ENCODE measurements around the gene MARCHF10. TPM values are rescaled to one million over a fixed set of nuclear protein-coding genes. Genes with fewer than 3 reads are reported as not detected.

Gene MARCHF10
- total RNA-seq, 2 donors from 2014 or later: 29.7 TPM; not detected in 1

DNA sequence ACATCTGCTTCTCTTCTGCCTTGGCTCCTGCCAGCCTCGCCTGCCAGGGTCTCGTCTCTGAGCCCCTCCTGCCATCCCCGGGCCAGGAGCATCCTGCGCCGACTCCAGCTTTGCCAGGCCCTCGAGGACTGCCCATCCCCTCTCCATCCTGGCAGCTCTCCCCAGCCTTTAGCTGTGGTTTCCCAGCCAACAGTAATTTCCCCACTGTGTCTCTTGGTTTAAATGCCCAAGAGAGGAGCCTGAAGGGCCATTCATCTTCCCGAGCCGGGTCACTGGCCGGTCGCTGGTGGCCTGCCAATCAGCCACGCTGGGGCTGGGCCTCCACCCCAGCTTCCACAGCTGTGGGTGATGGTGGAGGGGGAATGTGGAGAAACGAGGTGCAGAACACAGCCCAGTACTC is 132.9 kb downstream of the MARCHF10 start:
- Histone ChIP-seq H3K4me1 (replicated peaks) (no peaks in the 10 kb centered on the region), H3K27ac (no peak overlapping the region), H3K4me3 (no peak overlapping the region), H3K27me3 (replicated peaks; ENCODE audit: insufficient read depth) (no peaks in the 10 kb centered on the region), H3K36me3 (no peaks in the 10 kb centered on the region), H3K9me3 (no peaks in the 10 kb centered on the region)
- 53% methylated on average over 10 of the region's 12 CpGs for WGBS
- intact Hi-C loops (cut with DNase I): no loop called here
- TF ChIP-seq, protein P1, sequence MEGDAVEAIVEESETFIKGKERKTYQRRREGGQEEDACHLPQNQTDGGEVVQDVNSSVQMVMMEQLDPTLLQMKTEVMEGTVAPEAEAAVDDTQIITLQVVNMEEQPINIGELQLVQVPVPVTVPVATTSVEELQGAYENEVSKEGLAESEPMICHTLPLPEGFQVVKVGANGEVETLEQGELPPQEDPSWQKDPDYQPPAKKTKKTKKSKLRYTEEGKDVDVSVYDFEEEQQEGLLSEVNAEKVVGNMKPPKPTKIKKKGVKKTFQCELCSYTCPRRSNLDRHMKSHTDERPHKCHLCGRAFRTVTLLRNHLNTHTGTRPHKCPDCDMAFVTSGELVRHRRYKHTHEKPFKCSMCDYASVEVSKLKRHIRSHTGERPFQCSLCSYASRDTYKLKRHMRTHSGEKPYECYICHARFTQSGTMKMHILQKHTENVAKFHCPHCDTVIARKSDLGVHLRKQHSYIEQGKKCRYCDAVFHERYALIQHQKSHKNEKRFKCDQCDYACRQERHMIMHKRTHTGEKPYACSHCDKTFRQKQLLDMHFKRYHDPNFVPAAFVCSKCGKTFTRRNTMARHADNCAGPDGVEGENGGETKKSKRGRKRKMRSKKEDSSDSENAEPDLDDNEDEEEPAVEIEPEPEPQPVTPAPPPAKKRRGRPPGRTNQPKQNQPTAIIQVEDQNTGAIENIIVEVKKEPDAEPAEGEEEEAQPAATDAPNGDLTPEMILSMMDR (IDR thresholded peaks at IDR 0.05): no peak
- TF ChIP-seq POLR2AphosphoS5 (IDR thresholded peaks at IDR 0.05) (no peak), POLR2A (IDR thresholded peaks at IDR 0.05) (no peak)
- no peak for DNase-seq (ENCODE audit: low spot score)

GRCh38 chr17:62674841-62675240 is 133.3 kb downstream of the MARCHF10 start:
- no peak for DNase-seq (ENCODE audit: low spot score)
- Histone ChIP-seq H3K36me3 (no peaks in the 10 kb centered on the region), H3K4me1 (replicated peaks) (no peaks in the 10 kb centered on the region), H3K27ac (no peak overlapping the region), H3K4me3 (no peak overlapping the region), H3K27me3 (replicated peaks; ENCODE audit: insufficient read depth) (no peaks in the 10 kb centered on the region), H3K9me3 (no peaks in the 10 kb centered on the region)
- TF ChIP-seq POLR2AphosphoS5 (IDR thresholded peaks at IDR 0.05) (no peak), POLR2A (IDR thresholded peaks at IDR 0.05) (no peak)
- TF ChIP-seq, protein P1 (IDR thresholded peaks at IDR 0.05): no peak
- WGBS: 84% methylated on average over 3 of the region's 3 CpGs
- intact Hi-C loops (cut with DNase I): no loop called here

- no peak for DNase-seq (ENCODE audit: low spot score)
- Histone ChIP-seq H3K4me1 (replicated peaks) (no peaks in the 10 kb centered on the region), H3K4me3 (no peak overlapping the region), H3K9me3 (no peaks in the 10 kb centered on the region), H3K36me3 (no peaks in the 10 kb centered on the region), H3K27ac (no peak overlapping the region), H3K27me3 (replicated peaks; ENCODE audit: insufficient read depth) (no peaks in the 10 kb centered on the region)
- TF ChIP-seq, protein P1 (IDR thresholded peaks at IDR 0.05): no peak
- TF ChIP-seq POLR2AphosphoS5 (IDR thresholded peaks at IDR 0.05) (no peak), POLR2A (IDR thresholded peaks at IDR 0.05) (no peak)
- intact Hi-C loops (cut with DNase I): no loop called here
- 54% methylated on average over 6 of the region's 6 CpGs for WGBS
These were observed 133.8 kb downstream of the MARCHF10 start for GRCh38 chr17:62674363-62674739.

DNA sequence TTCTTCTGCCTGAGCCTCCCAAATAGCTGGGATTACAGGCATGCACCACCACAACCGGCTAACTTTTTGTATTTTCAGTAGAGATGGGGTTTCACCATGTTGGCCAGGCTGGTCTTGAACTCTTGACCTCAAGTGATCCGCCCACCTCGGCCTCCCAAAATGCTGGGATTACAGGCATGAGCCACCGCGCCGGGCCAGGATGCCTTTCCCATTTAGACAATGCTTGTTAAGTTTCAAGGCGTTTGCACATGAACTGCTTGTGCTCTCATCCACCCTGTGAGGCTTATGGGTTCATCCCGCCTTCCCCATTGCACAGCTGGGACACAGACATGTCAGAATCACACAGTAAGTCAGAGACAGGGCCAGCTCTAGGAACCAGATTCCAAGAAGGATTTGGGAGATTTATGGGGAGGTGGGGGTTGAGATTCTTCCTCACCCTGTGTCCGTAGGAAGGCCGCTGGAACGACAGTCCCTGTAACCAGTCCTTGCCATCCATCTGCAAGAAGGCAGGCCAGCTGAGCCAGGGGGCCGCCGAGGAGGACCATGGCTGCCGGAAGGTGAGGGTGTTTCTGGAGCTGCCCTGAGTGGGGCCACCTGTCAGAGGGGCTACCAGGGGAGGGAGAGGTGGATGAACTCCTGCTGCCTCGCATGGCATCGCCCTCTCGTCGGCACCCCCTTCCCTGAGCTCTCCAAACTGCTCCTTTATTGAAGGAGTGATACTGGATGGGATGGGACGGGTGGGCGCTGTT is 134.3 kb downstream of the MARCHF10 start:
- intact Hi-C loops (cut with DNase I): no loop called here
- TF ChIP-seq POLR2AphosphoS5 (IDR thresholded peaks at IDR 0.05): no peak
- TF ChIP-seq, protein P1 (IDR thresholded peaks at IDR 0.05): no peak
- no peak for TF ChIP-seq POLR2A (IDR thresholded peaks at IDR 0.05)

GRCh38 chr17:62672957-62673356 is 135.2 kb downstream of the MARCHF10 start:
- intact Hi-C loops (cut with DNase I): no loop called here
- DNase-seq (ENCODE audit: low spot score): no peak
- Histone ChIP-seq H3K36me3 (no peaks in the 10 kb centered on the region), H3K4me1 (replicated peaks) (no peaks in the 10 kb centered on the region), H3K27ac (no peak overlapping the region), H3K4me3 (no peak overlapping the region), H3K27me3 (replicated peaks; ENCODE audit: insufficient read depth) (no peaks in the 10 kb centered on the region), H3K9me3 (no peaks in the 10 kb centered on the region)
- WGBS: 94% methylated on average over 4 of the region's 4 CpGs
- TF ChIP-seq, protein P1 (IDR thresholded peaks at IDR 0.05): no peak
- TF ChIP-seq POLR2A (IDR thresholded peaks at IDR 0.05) (no peak), POLR2AphosphoS5 (IDR thresholded peaks at IDR 0.05) (no peak)

More for the DNA sequence above, 134.3 kb downstream of the MARCHF10 start:
- no peak overlapping the region for H3K4me3 ChIP-seq
- H3K27me3 ChIP-seq (replicated peaks; ENCODE audit: insufficient read depth): no peaks in the 10 kb centered on the region
- H3K9me3 ChIP-seq: no peaks in the 10 kb centered on the region
- H3K4me1 ChIP-seq (replicated peaks): no peaks in the 10 kb centered on the region
- H3K27ac ChIP-seq: no peak overlapping the region
- H3K36me3 ChIP-seq: no peaks in the 10 kb centered on the region
- DNase-seq (ENCODE audit: low spot score): no peak
- WGBS: 83% methylated on average over 20 of the region's 20 CpGs
